Measurements from ENCODE around the gene TTLL11. TPM values are rescaled to one million over a fixed set of nuclear protein-coding genes. Genes with fewer than 3 reads are reported as not detected.

Gene TTLL11
- total RNA-seq, 1 experiment from 2014 or later, result 1.5 TPM

DNA sequence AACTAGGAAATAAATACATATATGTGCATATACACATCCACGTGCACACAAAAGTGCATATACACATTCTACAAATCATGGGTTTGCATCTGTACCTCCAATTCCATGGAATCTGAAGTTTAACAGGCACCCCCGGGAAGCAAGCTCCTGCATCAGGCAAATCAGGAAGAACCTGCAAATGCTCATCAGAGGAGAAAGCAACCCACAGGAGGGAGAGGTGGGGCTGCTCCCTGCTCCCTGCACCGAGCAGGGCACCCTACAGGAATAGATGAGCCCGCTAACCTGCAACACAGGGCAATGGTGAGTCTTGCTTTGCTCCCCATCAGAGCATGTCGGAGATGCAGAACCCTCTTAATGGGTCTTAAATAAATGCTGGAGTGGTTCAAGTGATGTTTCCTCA is 290.4 kb downstream of the TTLL11 start:
- Mint-ChIP-seq H3K9me3 (peaks cover 10 to 11% of the 10 kb centered on the region in 2 experiments), H3K27ac (no peak overlapping the region), H3K4me1 (0 out of 4 replicates have a peak, but pooled peaks cover 0 to under 1% of the 10 kb centered on the region in 2 experiments), H3K4me3 (no peak overlapping the region), H3K27me3 (ENCODE audit: low read depth) (no peaks in the 10 kb centered on the region), H3K36me3 (ENCODE audit: insufficient read depth in 1 of 3, low read depth in 3 of 3) (peaks cover 0 to 11% (median 7%) of the 10 kb centered on the region in 3 experiments; a peak in 3 of 7 replicates)
- no peaks in the 10 kb centered on the region for H3K23me2 ChIP-seq (ENCODE audit: insufficient read length, low read depth, low read length, poor library complexity, severe bottlenecking)
- H4K20me1 ChIP-seq (ENCODE audit: control insufficient read depth, insufficient read depth, insufficient read length), result no peaks in the 10 kb centered on the region
- DNase-seq, result no peak
- H3K79me1 ChIP-seq (ENCODE audit: insufficient read depth, low read depth, low read length, poor library complexity, severe bottlenecking), result no peaks in the 10 kb centered on the region
- no peak overlapping the region for H3K27ac ChIP-seq (ENCODE audit: insufficient read length, low read depth, low read length)
- H2BK12ac ChIP-seq (ENCODE audit: insufficient read length, low read depth, low read length), result no peak overlapping the region
- no peaks in the 10 kb centered on the region for H3K9me3 ChIP-seq (ENCODE audit: control insufficient read depth, low read depth, low read length)
- H2BK20ac ChIP-seq (ENCODE audit: low read depth, low read length, poor library complexity, severe bottlenecking), result no peak overlapping the region
- H3K9ac ChIP-seq (ENCODE audit: extremely low read depth, insufficient read length, low read length), result no peak overlapping the region
- H2BK120ac ChIP-seq (ENCODE audit: low read depth, low read length, poor library complexity, severe bottlenecking), result no peak overlapping the region
- H4K5ac ChIP-seq (ENCODE audit: insufficient read length, low read depth, low read length), result no peak overlapping the region
- H3K23ac ChIP-seq (ENCODE audit: insufficient read length, low read depth, low read length), result no peak overlapping the region
- no peak overlapping the region for H3K56ac ChIP-seq (ENCODE audit: insufficient read length, low read depth, low read length)
- H3K27me3 ChIP-seq (ENCODE audit: insufficient read depth, low read length), result no peaks in the 10 kb centered on the region
- WGBS (ENCODE audit: extremely low coverage, insufficient read length, low lambda C conversion rate), result no CpG with 5 or more reads among the region's 5 CpGs
- H2AK5ac ChIP-seq (ENCODE audit: insufficient read length, low read length), result no peak overlapping the region
- H3K18ac ChIP-seq (ENCODE audit: insufficient read length, low read depth, low read length), result no peak overlapping the region
- no peak overlapping the region for H3K4ac ChIP-seq (ENCODE audit: low read depth, low read length)
- no peak overlapping the region for H4K8ac ChIP-seq (replicated peaks; ENCODE audit: insufficient read length, low read depth, low read length)
- H2BK15ac ChIP-seq (ENCODE audit: low read depth, low read length), result no peak overlapping the region
- H2AFZ ChIP-seq (ENCODE audit: low read length), result no peak overlapping the region
- H2BK5ac ChIP-seq (ENCODE audit: insufficient read length, low read length), result no peak overlapping the region
- no peak overlapping the region for H4K91ac ChIP-seq (ENCODE audit: insufficient read length, low read depth, low read length)
- H3K4me1 ChIP-seq (ENCODE audit: insufficient read depth, low read length), result no peaks in the 10 kb centered on the region; the same call in 1 of the 2 replicates
- H3K4me2 ChIP-seq (ENCODE audit: insufficient read depth, insufficient read length, low read length), result no peak overlapping the region
- no peaks in the 10 kb centered on the region for H3K79me2 ChIP-seq (ENCODE audit: insufficient read depth, low read length)
- no peak overlapping the region for H3K14ac ChIP-seq (ENCODE audit: insufficient read depth, low read length)
- TF ChIP-seq, protein P1, sequence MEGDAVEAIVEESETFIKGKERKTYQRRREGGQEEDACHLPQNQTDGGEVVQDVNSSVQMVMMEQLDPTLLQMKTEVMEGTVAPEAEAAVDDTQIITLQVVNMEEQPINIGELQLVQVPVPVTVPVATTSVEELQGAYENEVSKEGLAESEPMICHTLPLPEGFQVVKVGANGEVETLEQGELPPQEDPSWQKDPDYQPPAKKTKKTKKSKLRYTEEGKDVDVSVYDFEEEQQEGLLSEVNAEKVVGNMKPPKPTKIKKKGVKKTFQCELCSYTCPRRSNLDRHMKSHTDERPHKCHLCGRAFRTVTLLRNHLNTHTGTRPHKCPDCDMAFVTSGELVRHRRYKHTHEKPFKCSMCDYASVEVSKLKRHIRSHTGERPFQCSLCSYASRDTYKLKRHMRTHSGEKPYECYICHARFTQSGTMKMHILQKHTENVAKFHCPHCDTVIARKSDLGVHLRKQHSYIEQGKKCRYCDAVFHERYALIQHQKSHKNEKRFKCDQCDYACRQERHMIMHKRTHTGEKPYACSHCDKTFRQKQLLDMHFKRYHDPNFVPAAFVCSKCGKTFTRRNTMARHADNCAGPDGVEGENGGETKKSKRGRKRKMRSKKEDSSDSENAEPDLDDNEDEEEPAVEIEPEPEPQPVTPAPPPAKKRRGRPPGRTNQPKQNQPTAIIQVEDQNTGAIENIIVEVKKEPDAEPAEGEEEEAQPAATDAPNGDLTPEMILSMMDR (conservative IDR thresholded peaks at IDR 0.05), result no peak
- H3T11ph ChIP-seq (ENCODE audit: low read length), result no peak overlapping the region

Data from H9 (cell line).